Tibial artery (tissue), 4 donors: ENCODE data around the gene TNRC6A.

Experiments used
- DNase-seq, 2 donors: peaks; one replicate each; pipeline ENCODE4 v3.0.0-alpha.2; 2019
- H3K27ac ChIP-seq, 2 donors: fragments of 200-600 bp; sonication (generic) in 1 of 2; 1 replicate in 1 of 2; 2 replicates in 1 of 2; pipeline ENCODE4 v1.5.1; 2018 to 2019; ENCODE audit warnings: mild to moderate bottlenecking in 1 of 2
- H3K27me3 ChIP-seq, 2 donors: fragments of 200-600 bp; sonication (generic) in 1 of 2; one replicate each; pipeline versions ENCODE4 v1.5.1 to v1.6.0; 2016 to 2019
- H3K36me3 ChIP-seq, 3 donors: fragments of 200-600 bp; sonication (generic) in 2 of 3; one replicate each; pipeline ENCODE4 v1.5.1; 2016 to 2019; ENCODE audit warnings: mild to moderate bottlenecking in 2 of 3
- H3K4me1 ChIP-seq, 4 donors: fragments of 200-600 bp; sonication (generic) in 2 of 4; 1 replicate in 3 of 4; 2 replicates in 1 of 4; pipeline ENCODE4 v1.5.1; 2016 to 2019
- H3K4me3 ChIP-seq, 2 donors: fragments of 200-600 bp; sonication (generic) in 1 of 2; 1 replicate in 1 of 2; 2 replicates in 1 of 2; pipeline ENCODE4 v1.5.1; 2018 to 2019; ENCODE audit warnings: mild to moderate bottlenecking in 2 of 2
- H3K9me3 ChIP-seq, 3 donors: fragments of 200-600 bp; sonication (generic) in 1 of 3; one replicate each; pipeline ENCODE4 v1.5.1; 2016 to 2019
- CTCF ChIP-seq, 2 experiments: fragments of 200-600 bp in 1 of 2; fragments of 450-650 bp in 1 of 2; IDR thresholded peaks; one replicate each; pipeline ENCODE4 v1.5.1; 2017 to 2019; ENCODE audit warnings: antibody characterized with exemption in 2 of 2, mild to moderate bottlenecking in 1 of 2, moderate library complexity in 1 of 2
- intact Hi-C: fragments of 100-400 bp; cut with DNase I; formaldehyde crosslinking; loops from one replicate; pipeline ENCODE4 v1.15.0; 2023; ENCODE audit warnings: low total_unique reads

Gene TNRC6A

DNA sequence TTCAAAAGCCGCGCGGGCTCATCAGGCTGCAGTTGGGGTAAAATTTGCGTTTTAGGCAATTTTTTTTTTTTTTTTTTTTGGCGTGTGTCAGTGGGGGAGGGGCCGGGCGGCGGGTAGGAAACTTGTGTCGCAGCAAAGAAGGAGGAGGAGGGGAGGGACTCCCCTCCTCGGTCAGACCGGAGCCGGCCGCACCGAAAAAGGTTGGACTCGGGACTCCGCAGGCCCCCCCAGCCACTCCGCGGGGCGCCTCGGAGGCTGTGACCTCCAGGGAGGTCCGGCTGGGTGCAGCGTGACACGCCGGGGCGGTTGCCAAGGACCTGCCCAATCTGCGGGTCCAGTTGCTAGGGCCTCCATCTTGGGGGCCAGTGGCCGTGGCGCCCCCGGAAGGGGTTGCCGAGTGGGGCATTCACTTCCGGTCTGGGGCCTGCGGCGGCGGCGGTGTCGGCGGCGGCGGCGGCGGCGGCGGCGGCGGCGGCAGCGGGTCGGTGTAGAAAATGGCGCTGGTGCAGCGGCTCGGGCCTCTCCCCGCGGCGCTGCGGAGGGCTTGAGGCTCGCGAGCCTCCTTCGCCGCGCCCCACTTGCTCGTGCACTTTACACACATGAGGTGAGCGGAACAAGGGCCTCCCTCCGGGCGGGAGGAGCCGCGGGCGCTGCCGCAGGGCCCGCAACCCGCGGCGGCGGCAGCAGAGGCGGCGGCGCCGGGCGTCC, at the start of gene TNRC6A:
Gene TNRC6A, plus strand, starts transcription at position 409 of the 708 bp plus-strand sequence. Its CDS starts 191 bp downstream, at position 600.
- no peak for TF ChIP-seq CTCF (IDR thresholded peaks at IDR 0.05)
- H3K9me3 ChIP-seq, result no peaks in the 10 kb centered on the region
- H3K4me3 ChIP-seq, result peak within 1 kb of the TSS; percentile 63 to 82
- peak; percentile 86 to 95 for DNase-seq
- H3K4me1 ChIP-seq, result peaks cover 0 to 45% (median 32%) of the 10 kb centered on the region in 4 donors
- H3K36me3 ChIP-seq, result peaks cover 0 to 10% (median 0%) of the 10 kb centered on the region in 3 donors
- peak within 1 kb of the TSS; percentile 90 to 96 for H3K27ac ChIP-seq
- H3K27me3 ChIP-seq, result no peaks in the 10 kb centered on the region
- intact Hi-C loops, result no loop called here

GRCh38 chr16:24681793-24682192, 47.7 kb upstream of the TNRC6A start:
- H3K27me3 ChIP-seq, result no peaks in the 10 kb centered on the region
- H3K27ac ChIP-seq, result no peak overlapping the region
- H3K4me3 ChIP-seq, result no peak overlapping the region
- no peaks in the 10 kb centered on the region for H3K36me3 ChIP-seq
- H3K9me3 ChIP-seq, result no peaks in the 10 kb centered on the region
- no peak for TF ChIP-seq CTCF (IDR thresholded peaks at IDR 0.05)
- H3K4me1 ChIP-seq, result peaks cover 0 to 14% (median 10%) of the 10 kb centered on the region in 4 donors
- intact Hi-C loops, result no loop called here
- DNase-seq, result no peak

DNA sequence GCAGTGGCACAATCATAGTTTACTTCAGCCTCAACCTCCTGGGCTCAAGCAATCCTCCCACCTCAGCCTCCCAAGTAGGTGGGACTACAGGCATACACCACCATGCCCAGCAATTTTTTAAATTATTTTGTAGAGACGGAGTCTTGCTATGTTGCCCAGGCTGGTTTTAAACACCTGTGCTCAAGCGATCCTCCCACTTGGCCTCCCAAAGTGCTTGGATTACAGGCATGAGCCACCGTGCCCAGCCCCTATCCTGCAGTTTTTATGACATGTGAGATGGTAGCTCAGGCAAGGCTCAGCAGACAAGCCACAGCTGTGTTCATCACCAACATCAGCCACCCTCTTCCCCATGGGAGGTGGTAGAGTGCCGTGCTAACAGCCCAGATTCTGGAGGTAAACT, 46.2 kb upstream of the TNRC6A start:
- no peaks in the 10 kb centered on the region for H3K27me3 ChIP-seq
- DNase-seq, result no peak
- H3K4me3 ChIP-seq, result no peak overlapping the region
- H3K27ac ChIP-seq, result no peak overlapping the region
- intact Hi-C loops, result no loop called here
- no peak for TF ChIP-seq CTCF (IDR thresholded peaks at IDR 0.05)
- H3K4me1 ChIP-seq, result peaks cover 0 to 15% (median 10%) of the 10 kb centered on the region in 4 donors
- H3K36me3 ChIP-seq, result no peaks in the 10 kb centered on the region
- no peaks in the 10 kb centered on the region for H3K9me3 ChIP-seq

- no peaks in the 10 kb centered on the region for H3K27me3 ChIP-seq
- no peak overlapping the region for H3K4me3 ChIP-seq
- no peaks in the 10 kb centered on the region for H3K9me3 ChIP-seq
- peaks cover 0 to 15% (median 10%) of the 10 kb centered on the region in 4 donors for H3K4me1 ChIP-seq
- no peak overlapping the region for H3K27ac ChIP-seq
- no peak for DNase-seq
- H3K36me3 ChIP-seq, result no peaks in the 10 kb centered on the region
- intact Hi-C loops, result no loop called here
- TF ChIP-seq CTCF (IDR thresholded peaks at IDR 0.05), result no peak
Measured at GRCh38 chr16:24683847-24684493, 45.5 kb upstream of the TNRC6A start.

GRCh38 chr16:24685539-24686432, 43.7 kb upstream of the TNRC6A start:
- Histone ChIP-seq H3K4me3 (peak overlapping the region in 1 of 2 donors; percentile 21), H3K27ac (peak overlapping the region; percentile 34 to 43), H3K9me3 (no peaks in the 10 kb centered on the region), H3K27me3 (no peaks in the 10 kb centered on the region), H3K4me1 (peaks cover 0 to 15% (median 10%) of the 10 kb centered on the region in 4 donors), H3K36me3 (no peaks in the 10 kb centered on the region)
- intact Hi-C loops, result no loop called here
- TF ChIP-seq CTCF (IDR thresholded peaks at IDR 0.05), result no peak
- peak; percentile 67 to 81 for DNase-seq
